ENCODE measurements around the gene TFAP2C. TPM values are rescaled to one million over a fixed set of nuclear protein-coding genes. Genes with fewer than 3 reads are reported as not detected.
"Not testable (repeated sequence)": the region's sequence is repeated elsewhere in the genome, so short reads cannot be mapped to it uniquely, and the experiment has no call there.

The TFAP2C gene
- total RNA-seq, 1 donor from 2014 or later = 0.16 TPM

DNA sequence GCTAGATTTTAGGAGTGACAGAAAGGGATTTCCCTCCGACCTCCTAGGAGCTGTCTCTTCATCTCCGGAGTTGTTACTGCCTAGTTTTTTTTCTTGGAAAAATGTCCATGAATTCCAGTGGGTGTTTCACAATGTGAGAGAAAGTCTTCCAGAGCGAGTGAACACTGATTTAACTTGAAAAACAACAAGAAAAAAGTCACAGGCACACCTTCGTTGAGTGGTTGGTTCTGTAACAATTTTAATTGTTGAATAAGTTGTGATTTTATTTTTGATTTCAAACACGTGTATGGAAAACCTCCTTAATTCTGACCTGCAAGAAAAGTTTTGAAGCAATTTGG lies 2.9 kb downstream of the TFAP2C start:
- ATAC-seq (ENCODE audit: poor library complexity) (no peak), DNase-seq (no peak)
- intact Hi-C loops (cut with DNase I) = no loop called here

DNA sequence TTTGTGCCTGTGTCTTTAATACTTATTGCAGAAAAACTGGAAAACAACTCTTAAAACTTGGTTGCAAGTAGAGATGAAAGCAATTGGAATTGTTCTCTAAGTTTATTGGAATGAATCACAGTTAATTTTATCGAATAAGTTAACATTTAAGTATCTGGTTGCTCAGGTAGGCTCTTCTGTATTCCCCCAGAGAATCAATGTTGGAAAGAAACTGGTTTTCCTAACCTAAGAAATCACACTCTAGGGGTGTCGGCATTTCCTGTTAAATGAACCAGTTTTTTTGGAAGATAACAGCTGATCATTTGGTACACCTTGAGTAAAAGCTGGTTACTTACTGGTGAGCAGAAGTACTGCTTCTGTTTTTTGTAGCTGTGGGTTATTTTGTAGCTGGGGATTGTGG lies 5.2 kb downstream of the TFAP2C start:
- no peak for ATAC-seq (ENCODE audit: poor library complexity)
- no peak for DNase-seq
- intact Hi-C loops (cut with DNase I) = no loop called here

DNA sequence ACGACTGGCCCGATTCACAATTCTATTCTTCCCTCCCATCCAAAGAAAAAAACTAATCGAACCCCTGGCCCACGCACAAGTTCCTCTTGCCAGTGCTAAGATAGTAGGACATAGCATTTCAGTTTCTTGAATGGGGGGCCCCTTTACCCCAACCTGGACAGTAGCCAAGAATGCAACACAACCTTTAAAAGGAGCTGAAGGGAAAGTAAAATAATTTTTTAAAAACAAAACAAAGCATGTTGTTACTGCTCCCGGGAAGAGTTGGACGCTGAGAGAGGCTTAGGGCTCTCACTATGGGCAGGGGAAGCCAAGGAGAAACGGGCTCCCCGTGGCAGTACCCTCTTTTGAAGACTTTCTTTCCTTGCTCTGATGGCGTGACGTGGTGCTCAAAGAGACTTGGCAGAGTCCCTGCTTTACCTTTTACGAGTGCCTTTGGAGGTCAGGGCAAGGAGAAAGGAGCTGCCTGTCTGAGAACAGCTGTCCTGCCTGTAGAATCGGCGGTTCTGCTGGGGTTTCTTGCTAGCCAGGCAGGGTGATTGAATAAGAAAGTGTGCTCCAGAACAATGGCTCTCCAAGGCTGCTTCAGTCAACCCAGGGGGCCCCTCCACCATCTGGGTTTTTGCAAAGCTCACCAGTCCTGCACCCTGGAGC lies 5.8 kb downstream of the TFAP2C start:
- ATAC-seq (ENCODE audit: poor library complexity) (no peak), DNase-seq (no peak)
- intact Hi-C loops (cut with DNase I) = no loop called here

DNA sequence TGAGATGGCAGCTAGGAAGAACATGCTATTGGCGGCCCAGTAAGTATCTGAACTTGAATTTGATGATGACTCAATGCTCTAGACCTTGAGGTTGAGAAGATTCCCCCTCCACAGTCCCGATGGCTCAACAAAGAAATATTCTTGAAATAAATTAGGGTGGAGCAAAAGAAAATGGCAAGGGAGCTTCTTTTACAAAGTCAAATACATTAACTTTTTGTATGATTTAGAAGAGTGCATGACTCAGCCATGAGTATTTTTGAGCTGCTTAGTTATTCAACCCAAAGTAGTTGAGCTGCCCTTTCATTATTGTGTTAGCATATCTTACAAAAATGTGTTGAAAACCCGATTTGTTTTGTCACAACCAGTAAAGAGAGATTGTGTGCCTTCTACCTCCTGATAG lies 7.6 kb downstream of the TFAP2C start:
- DNase-seq (no peak), ATAC-seq (ENCODE audit: poor library complexity) (no peak)
- intact Hi-C loops (cut with DNase I) = no loop called here

DNA sequence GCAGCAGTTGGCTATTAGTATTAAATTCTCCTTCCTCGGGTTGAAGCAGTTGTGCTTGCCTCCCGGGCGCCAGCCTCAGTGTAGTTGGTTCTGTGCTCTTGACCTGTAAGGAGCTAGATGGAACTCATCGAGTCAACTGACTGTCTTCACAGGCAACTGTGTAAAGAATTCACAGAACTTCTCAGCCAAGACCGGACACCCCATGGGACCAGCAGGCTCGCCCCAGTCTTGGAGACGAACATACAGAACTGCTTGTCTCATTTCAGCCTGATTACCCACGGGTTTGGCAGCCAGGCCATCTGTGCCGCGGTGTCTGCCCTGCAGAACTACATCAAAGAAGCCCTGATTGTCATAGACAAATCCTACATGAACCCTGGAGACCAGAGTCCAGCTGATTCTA lies 8.5 kb downstream of the TFAP2C start:
- intact Hi-C loops (cut with DNase I) = no loop called here
- DNase-seq (no peak), ATAC-seq (ENCODE audit: poor library complexity) (no peak)

DNA sequence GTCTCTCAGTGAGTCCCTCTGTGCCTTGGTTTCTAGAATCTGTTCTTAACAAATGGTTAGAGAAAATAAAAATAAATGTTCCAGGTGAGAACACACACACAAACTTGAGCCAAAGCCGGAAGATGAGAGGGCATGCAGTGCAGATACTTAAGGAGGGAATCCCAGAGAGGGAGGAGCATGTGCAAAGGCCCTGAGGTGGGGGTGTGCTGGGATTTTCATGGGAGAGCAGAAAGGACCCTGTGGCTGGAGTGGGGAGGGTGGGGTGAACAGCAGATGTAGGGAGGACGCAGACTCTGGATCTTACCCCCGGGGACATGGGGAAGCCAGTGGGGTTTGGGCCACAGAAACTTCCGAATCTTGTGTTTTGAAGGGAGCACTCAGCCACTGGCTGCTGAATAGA lies 17.5 kb downstream of the TFAP2C start:
- ATAC-seq (ENCODE audit: poor library complexity) (no peak), DNase-seq (no peak)
- intact Hi-C loops (cut with DNase I) = no loop called here

DNA sequence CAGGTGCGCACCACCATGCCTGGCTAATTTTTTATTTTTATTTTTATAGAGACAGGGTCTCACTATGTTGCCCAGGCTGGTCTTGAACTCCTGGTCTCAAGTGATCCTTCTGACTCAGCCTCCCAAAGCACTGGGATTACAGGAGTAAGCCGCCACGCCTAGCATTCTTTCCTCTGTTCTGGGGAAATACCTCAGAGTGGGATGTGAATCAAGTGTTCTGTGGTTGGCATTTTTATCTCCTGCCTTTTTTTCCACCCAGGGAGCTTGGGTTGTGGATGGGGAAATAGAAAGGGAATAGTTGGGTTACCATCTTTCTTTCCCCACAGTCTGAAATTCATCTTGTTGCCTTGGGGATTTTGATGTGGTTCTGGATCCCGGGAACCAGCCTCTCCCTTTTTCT lies 24.1 kb downstream of the TFAP2C start:
- DNase-seq (no peak), ATAC-seq (ENCODE audit: poor library complexity) (no peak)
- intact Hi-C loops (cut with DNase I) = no loop called here

DNA sequence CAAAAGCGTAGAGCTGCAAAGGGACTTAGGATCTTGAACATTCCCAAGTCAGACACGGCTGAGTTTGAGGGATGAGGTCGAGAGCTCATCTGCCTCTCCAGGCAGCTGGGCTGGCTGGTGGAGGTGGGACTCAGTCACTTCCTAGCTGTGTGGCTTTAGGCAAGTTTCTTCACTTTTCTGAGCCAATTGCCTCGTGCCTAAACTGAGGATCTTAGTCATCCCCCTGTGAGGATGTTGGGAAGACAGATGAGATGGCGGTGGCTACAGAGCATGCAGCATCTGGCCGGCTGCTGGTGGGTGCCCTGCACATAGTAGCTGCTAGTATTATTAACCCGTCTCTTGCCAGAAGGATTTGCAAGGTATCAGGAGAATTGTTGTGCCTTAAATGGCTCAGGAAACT lies 27.5 kb downstream of the TFAP2C start:
- intact Hi-C loops (cut with DNase I) = no loop called here
- ATAC-seq (ENCODE audit: poor library complexity) (no peak), DNase-seq (no peak)

DNA sequence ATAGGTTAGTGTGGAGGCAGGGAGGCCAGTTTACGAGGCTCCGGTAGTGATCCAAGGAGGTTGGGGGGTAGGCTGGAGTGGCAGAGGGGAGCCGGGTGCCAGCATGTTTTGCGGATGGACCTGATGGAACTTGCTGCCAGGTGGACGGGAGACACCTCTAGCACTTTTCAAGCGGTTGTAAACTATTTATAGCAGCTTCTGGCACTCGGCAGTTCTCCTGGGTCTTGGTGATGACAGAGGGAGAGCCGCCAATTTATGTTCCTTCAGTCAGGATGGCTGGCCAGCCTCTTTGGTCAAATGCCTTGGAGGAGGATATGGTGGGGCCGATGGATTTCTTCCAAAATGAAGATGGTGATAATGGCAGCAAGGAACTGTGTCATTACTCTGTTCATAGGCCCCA lies 28.8 kb downstream of the TFAP2C start:
- intact Hi-C loops (cut with DNase I) = no loop called here
- ATAC-seq (ENCODE audit: poor library complexity) (peak; percentile 58), DNase-seq (no peak)

DNA sequence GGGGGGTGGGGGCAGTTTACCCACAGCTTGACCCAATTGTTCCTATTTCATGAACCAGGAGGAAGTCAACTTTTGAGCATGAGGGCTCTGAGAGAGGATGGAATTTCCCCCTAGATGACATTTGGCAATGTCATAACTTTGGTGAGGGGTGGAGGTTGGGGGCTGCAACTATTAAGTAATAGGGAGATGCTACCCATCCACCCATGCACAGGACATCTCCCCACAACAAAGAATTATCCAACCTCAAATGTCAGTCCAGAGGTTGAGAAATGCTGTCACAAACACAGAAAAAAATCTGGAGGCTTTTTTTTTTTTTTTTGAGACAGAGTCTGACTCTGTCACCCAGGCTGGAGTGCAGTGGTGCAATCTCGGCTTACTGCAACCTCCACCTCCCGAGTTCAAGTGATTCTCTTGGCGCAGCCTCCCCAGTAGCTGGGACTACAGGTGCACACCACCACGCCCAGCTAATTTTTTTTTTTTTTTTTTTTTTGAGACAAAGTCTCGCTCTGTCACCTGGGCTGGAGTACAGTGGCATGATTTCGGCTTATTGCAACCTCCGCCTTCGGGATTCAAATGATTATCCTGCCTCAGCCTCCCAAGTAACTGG lies 29.3 kb downstream of the TFAP2C start:
- DNase-seq; intact Hi-C loops (cut with DNase I); ATAC-seq (ENCODE audit: poor library complexity): not testable (repeated sequence)

DNA sequence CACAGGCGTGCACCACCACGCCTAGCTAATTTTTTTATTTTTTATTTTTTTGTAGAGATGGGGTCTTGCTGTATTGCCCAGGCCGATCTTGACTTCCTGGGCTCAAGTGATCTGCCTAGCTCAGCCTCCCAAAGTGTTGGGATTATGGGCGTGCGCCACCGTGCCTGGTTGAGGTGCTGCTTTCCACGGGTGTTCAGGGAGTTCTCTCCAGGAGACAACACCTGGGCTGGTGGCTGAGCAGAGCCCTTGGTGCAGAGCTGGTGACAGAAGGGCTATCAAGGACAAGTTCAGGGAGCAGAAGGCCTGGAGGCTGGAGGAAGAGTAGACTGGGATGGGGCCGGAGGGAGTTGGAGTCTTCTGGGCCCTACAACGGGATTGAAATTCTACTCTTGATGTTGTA lies 34.6 kb downstream of the TFAP2C start:
- no peak for ATAC-seq (ENCODE audit: poor library complexity)
- intact Hi-C loops (cut with DNase I) = no loop called here
- no peak for DNase-seq

DNA sequence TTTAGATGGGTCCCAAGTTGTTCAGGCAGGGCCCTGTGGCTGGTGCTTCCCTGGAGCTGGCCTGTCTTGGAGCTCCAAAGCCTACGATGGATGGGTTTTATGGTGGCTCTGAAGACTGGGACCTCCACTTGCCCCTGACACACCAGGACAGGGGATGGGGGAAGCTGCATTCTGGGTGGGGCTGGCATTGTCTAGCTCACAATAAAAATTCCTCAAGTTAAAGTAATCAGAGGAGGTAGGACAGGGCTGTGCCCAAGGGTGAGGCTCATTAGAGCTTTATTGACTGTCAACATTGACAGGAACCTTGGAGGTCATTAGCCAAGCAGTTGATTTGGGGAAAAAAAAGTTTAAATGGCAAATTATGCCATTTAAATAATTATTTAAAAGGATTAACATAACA lies 35.7 kb downstream of the TFAP2C start:
- DNase-seq (no peak), ATAC-seq (ENCODE audit: poor library complexity) (no peak)
- intact Hi-C loops (cut with DNase I) = no loop called here

DNA sequence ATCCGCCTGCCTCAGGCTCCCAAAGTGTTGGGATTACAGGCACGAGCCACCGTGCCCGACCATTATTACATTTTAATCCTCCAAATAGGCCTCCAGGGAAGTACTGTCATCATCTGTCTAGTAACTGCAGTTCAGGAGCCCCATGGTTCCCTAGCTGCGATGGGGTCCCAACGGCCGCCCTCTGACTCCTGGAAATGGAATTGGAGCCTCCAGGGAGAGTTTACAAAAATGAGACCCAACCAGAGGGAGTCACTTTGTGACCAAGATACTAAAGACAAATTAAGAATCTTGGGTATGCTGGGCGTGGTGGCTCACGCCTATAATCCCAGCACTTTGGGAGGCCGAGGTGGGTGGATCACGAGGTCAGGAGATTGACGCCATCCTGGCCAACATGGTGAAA lies 36.7 kb downstream of the TFAP2C start:
- DNase-seq (no peak), ATAC-seq (ENCODE audit: poor library complexity) (no peak)
- intact Hi-C loops (cut with DNase I) = no loop called here

DNA sequence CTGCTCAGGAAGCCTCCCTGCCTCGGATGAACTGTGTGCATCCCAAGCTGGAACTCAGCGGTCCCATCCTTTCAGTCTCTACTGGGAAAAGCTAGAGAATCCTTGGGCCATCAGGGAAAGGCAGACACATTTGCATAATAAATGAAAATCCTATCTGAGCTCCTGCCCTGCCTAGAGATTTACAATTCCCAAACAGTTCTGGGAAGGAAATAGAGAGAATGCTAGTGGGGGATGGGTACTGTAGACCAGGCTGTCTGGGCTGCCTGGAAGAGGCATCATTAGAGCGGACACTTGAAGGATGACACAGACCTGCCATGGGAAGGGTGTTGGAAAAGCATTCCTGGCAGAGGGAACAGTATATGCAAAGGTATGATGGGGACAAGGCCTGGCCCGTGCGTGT lies 44.3 kb downstream of the TFAP2C start:
- intact Hi-C loops (cut with DNase I) = no loop called here
- DNase-seq (no peak), ATAC-seq (ENCODE audit: poor library complexity) (no peak)

DNA sequence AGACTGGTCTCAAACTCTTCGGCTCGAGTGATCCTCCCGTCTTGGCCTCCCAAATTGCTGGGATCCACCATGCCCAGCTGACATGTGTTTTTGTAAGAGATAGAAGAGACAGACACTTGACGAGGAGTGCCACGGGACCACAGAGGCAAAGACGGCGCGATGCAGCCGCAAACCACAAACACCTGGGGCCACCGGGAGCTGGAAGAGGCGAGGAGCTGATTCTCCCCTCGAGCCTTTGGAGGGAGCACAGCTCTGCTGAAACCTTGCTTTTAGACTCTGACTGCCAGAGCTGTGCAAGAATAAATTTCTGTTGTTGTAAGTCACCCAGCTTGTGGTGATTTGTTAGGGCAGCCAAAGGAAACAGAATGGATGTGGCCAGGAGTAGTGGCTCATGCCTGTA lies 46.9 kb downstream of the TFAP2C start:
- intact Hi-C loops (cut with DNase I) = no loop called here
- ATAC-seq (ENCODE audit: poor library complexity) = no peak
- DNase-seq = no peak

DNA sequence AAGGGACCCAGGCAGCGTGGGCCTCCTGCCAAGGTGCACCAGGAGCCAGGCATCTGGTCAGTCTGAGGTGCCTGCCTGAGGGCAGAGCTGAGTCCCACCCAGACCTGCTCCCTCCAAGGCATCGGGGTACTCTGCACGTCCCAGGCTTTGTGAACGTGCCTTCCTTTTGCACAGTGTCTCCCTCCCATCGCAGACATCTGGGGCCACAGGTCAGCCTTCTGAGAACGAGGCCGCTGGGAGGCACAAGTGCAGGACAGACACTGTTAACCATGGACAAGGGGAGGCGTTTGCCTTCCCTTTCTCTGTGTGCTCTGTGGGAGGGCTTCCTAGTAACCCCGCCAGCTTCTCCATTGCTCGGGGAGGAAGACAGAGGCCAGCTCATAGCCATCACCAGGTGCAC lies 47.6 kb downstream of the TFAP2C start:
- no peak for DNase-seq
- intact Hi-C loops (cut with DNase I) = no loop called here
- no peak for ATAC-seq (ENCODE audit: poor library complexity)

DNA sequence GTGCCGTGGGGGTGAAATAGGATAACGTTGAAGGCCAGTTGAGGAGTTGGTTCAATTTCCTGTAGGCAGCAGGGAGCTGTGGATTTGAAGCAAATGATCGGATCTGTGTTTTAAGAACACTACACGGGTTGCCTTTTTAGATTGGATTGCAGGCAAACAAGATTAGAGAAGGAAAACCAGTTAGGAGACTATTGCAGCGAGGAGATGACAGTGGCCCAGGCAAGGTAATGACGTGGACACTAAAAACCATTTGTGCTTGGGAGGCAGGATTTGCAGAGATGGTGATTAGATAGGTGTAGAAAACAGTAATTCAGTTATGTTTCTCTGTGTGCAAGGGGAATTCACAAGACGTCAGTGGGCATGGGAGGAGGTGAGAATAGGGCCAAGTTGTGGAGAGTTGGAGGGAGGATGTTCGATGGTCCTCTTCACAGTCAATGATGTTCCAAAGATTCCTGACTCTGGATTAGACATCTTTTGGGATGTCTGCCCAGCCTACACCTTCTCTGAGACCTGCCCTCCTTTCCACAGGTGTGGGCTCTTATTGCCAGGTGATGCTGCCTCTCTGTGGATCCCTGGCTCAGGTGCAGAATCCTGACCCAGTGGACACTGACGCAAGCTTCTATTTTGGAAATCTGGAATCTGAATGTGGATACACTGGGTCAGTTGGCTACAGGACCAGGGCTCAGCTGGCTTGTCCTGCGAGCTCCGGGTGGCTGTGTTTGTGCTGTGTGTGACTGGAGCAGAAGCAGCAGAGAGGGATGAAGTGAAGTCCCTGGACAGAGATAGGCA lies 54.2 kb downstream of the TFAP2C start:
- intact Hi-C loops (cut with DNase I) = no loop called here
- no peak for DNase-seq
- no peak for ATAC-seq (ENCODE audit: poor library complexity)

DNA sequence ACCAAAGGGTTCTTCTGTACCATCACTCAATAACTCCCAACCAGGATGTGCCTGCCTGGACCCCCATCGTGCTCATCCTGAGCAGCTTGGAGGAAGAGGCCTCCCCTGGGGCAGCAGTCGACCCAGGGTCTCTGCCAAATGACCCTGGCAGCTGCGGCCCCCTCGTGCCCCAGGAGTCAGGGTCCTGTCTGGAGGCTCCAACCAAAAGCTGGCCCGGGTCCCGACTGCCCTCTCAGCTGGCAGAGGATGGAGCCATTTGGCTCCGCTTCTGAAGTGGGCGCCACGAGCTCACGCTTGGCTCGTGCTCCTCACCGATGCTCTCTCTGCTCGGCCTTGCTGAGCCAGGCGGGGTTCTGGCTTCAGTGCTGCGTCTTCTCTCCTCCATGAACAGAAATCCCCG lies 56.8 kb downstream of the TFAP2C start:
- ATAC-seq (ENCODE audit: poor library complexity) (no peak), DNase-seq (no peak)
- intact Hi-C loops (cut with DNase I) = no loop called here

DNA sequence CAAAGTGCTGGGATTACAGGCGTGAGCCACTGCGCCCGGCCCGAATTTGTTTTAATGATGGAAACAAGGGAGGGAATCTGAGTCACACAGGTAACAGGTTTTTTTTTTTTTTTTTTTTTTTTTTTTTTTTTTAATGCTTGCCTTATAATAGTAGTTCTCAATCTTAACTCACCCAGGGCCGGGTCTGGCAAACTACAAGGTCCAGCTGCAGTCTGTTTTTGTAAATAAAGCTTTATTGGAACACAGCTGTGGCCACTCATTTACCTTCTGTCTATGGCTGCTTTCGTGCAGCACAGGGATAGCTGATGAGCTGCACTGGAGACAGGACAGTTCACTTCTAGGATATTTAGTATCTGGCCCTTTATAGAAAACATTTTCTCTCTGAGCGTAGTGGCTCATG lies 58.0 kb downstream of the TFAP2C start:
- no peak for ATAC-seq (ENCODE audit: poor library complexity)
- DNase-seq = no peak
- intact Hi-C loops (cut with DNase I) = no loop called here

DNA sequence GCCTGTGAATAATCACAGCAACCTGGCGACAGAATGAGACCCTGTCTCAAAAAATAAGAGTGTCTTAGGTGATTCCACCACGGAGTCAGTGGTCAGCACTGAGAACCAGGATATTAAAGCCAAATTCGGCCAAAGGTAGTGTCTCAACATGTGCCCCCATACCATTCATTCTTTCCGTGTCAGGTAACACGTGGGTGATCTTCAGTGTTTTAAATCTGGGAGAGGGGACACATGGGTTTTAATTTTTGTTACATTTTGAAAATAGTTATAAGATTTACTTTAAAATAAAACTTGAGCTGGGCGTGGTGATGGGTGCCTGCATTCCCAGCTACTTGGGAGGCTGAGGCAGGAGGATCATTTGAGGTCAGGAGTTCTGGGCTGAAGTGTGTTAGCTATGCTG lies 59.0 kb downstream of the TFAP2C start:
- no peak for DNase-seq
- no peak for ATAC-seq (ENCODE audit: poor library complexity)

More for the DNA sequence above, 59.0 kb downstream of the TFAP2C start:
- intact Hi-C loops (cut with DNase I) = no loop called here

All from Right ventricle myocardium superior (tissue), 1 donor.